SK-N-SH (cell line): ENCODE measurements around the gene PTPN4. TPM values are rescaled to one million over a fixed set of nuclear protein-coding genes. Genes with fewer than 3 reads are reported as not detected.

Experiments
- CTCF ChIA-PET: fragments of 300-600, 350-600 bp; formaldehyde crosslinking; extraction: SDS; loops from one replicate; lab custom pipeline; 2021; lab: Yijun Ruan, JAX
- POLR2A ChIA-PET: fragments of 350-600 bp; sonication (Branson Sonifier 250); formaldehyde crosslinking; extraction: SDS; loops from one replicate; lab custom pipeline; 2020; ENCODE audit warnings: antibody characterized with exemption, inconsistent platforms; lab: Yijun Ruan, JAX
- DNase-seq: peaks from one replicate; pipeline ENCODE4 v3.0.0; 2012
- H2AFZ ChIP-seq: fragments of 200-600 bp; sonication (generic); 2 replicates; pipeline ENCODE4 v1.8.1; 2016; ENCODE audit warnings: antibody characterized with exemption, mild to moderate bottlenecking, low read depth
- H3F3A ChIP-seq: fragments of 200-600 bp; sonication (generic); replicated peaks from 2 replicates; pipeline ENCODE3; 2016; ENCODE audit warnings: antibody characterized with exemption, mild to moderate bottlenecking; ENCODE audit not compliant: insufficient read depth
- H3K27ac ChIP-seq, 2 experiments: fragments of 200-500 bp in 1 of 2; fragments of 200-600 bp in 1 of 2; sonication (Bioruptor generic) in 1 of 2; sonication (generic), shearing (Covaris generic) in 1 of 2; 2 replicates each; pipeline versions ENCODE4 v1.5.1 to v1.6.1; 2014 to 2016; ENCODE audit warnings: low read depth in 2 of 2, inconsistent platforms in 1 of 2, low read length in 1 of 2, mild to moderate bottlenecking in 1 of 2, mixed read lengths in 1 of 2
- H3K27me3 ChIP-seq: fragments of 200-600 bp; sonication (generic), shearing (Covaris generic); 2 replicates; pipeline ENCODE4 v1.6.1; 2016; ENCODE audit warnings: mixed run types; ENCODE audit not compliant: insufficient read depth
- H3K36me3 ChIP-seq, 2 experiments: fragments of 200-500 bp in 1 of 2; fragments of 200-600 bp in 1 of 2; sonication (Bioruptor generic) in 1 of 2; sonication (generic) in 1 of 2; replicated peaks in 1 of 2; 2 replicates each; pipeline versions ENCODE3 to v1.5.1; 2014 to 2016; ENCODE audit warnings: low read length in 1 of 2, mild to moderate bottlenecking in 1 of 2; ENCODE audit not compliant: insufficient read depth in 2 of 2, control insufficient read depth in 1 of 2
- H3K4me1 ChIP-seq, 2 experiments: fragments of 200-500 bp in 1 of 2; fragments of 200-600 bp in 1 of 2; sonication (Bioruptor generic) in 1 of 2; sonication (generic), shearing (Covaris generic) in 1 of 2; 2 replicates each; pipeline versions ENCODE4 v1.5.1 to v1.6.1; 2014 to 2016; ENCODE audit warnings: low read depth in 1 of 2, low read length in 1 of 2, mixed run types in 1 of 2; ENCODE audit not compliant: insufficient read depth in 2 of 2, control insufficient read depth in 1 of 2
- H3K4me2 ChIP-seq: fragments of 200-600 bp; sonication (generic), shearing (Covaris generic); 2 replicates; pipeline ENCODE4 v1.6.1; 2017; ENCODE audit warnings: mixed run types
- H3K4me3 ChIP-seq, 2 experiments: fragments of 200-500 bp in 1 of 2; fragments of 200-600 bp in 1 of 2; sonication (Bioruptor generic) in 1 of 2; sonication (generic), shearing (Covaris generic) in 1 of 2; 2 replicates each; pipeline versions ENCODE4 v1.5.1 to v1.8.1; 2014 to 2016; ENCODE audit warnings: low read depth in 2 of 2, inconsistent platforms in 1 of 2, low read length in 1 of 2, mild to moderate bottlenecking in 1 of 2, mixed read lengths in 1 of 2, moderate library complexity in 1 of 2
- H3K79me2 ChIP-seq: fragments of 200-600 bp; sonication (generic); 2 replicates; pipeline ENCODE4 v1.8.1; 2017; ENCODE audit warnings: mild to moderate bottlenecking; ENCODE audit not compliant: insufficient read depth
- H3K9ac ChIP-seq: fragments of 200-600 bp; sonication (generic); 2 replicates; pipeline ENCODE4 v1.6.1; 2017; ENCODE audit warnings: mixed run types
- H3K9me2 ChIP-seq: fragments of 200-600 bp; sonication (generic); 2 replicates; pipeline ENCODE4 v1.6.1; 2017; ENCODE audit warnings: mixed run types
- H3K9me3 ChIP-seq: fragments of 200-600 bp; sonication (generic); 2 replicates; pipeline ENCODE4 v1.6.1; 2017; ENCODE audit warnings: mixed run types, mild to moderate bottlenecking, moderate library complexity
- H4K20me1 ChIP-seq: fragments of 200-600 bp; sonication (generic); 2 replicates; pipeline ENCODE4 v1.6.1; 2017; ENCODE audit warnings: mild to moderate bottlenecking, mixed run types; ENCODE audit not compliant: insufficient read depth
- CHD2 ChIP-seq: fragments of 150-350 bp; IDR thresholded peaks from 2 replicates; pipeline ENCODE4 v1.6.1; 2018; ENCODE audit warnings: low read length; ENCODE audit not compliant: partially characterized antibody
- CTCF ChIP-seq: fragments of 200-600 bp; sonication (generic); IDR thresholded peaks from 2 replicates; pipeline ENCODE4 v1.6.1; 2017; ENCODE audit warnings: antibody characterized with exemption, mild to moderate bottlenecking, moderate library complexity
- ELF1 ChIP-seq: IDR thresholded peaks from 2 replicates; pipeline ENCODE4 v1.4.0; 2012
- GABPA ChIP-seq: IDR thresholded peaks from 2 replicates; pipeline ENCODE4 v1.4.0; 2012; ENCODE audit warnings: low read depth, mild to moderate bottlenecking
- GATA2 ChIP-seq: sonication (generic); formaldehyde crosslinking; IDR thresholded peaks from 2 replicates; pipeline ENCODE4 v1.5.0; 2020; ENCODE audit warnings: mild to moderate bottlenecking, missing genetic modification reagents
- NRF1 ChIP-seq: IDR thresholded peaks from 2 replicates; pipeline ENCODE4 v1.6.1; 2012; ENCODE audit warnings: low read depth, mild to moderate bottlenecking, low read length
- POLR2AphosphoS5 ChIP-seq: IDR thresholded peaks from 2 replicates; pipeline ENCODE4 v1.6.1; 2012; ENCODE audit warnings: low read depth, low read length
- RAD21 ChIP-seq: IDR thresholded peaks from 2 replicates; pipeline ENCODE4 v1.6.1; 2012; ENCODE audit warnings: mild to moderate bottlenecking, low read length
- RCOR1 ChIP-seq: fragments of 150-350 bp; IDR thresholded peaks from 2 replicates; pipeline ENCODE4 v1.6.1; 2017; ENCODE audit warnings: antibody characterized with exemption, low read length
- RXRA ChIP-seq: IDR thresholded peaks from 2 replicates; pipeline ENCODE4 v1.4.0; 2012; ENCODE audit warnings: low read depth, mild to moderate bottlenecking, borderline replicate concordance
- TAF1 ChIP-seq: IDR thresholded peaks from 2 replicates; pipeline ENCODE4 v1.6.1; 2012; ENCODE audit warnings: low read depth, mild to moderate bottlenecking, low read length, moderate library complexity, borderline replicate concordance
- TEAD4 ChIP-seq: IDR thresholded peaks from 2 replicates; pipeline ENCODE4 v1.4.0; 2012; ENCODE audit warnings: mild to moderate bottlenecking, borderline replicate concordance; ENCODE audit not compliant: insufficient read depth
- YY1 ChIP-seq: IDR thresholded peaks from 2 replicates; pipeline ENCODE4 v1.4.0; 2012; ENCODE audit warnings: low read depth, mild to moderate bottlenecking
- WGBS: methylation state at CpG from one replicate; pipeline ENCODE4 v1.1.6; 2017; ENCODE audit warnings: low lambda C conversion rate; 5-methylcytosine and 5-hydroxymethylcytosine counted together
- polyA plus RNA-seq, 3 experiments: library from polyadenylated mRNA; depleted of rRNA; stranded (reverse); fragments of >200 nt; gene quantifications; 2 replicates each; pipeline ENCODE4 v1.2.3, GENCODE V29; 2012
- TF ChIP-seq, protein P1 (sequence below): IDR thresholded peaks from 2 replicates; pipeline ENCODE4 v1.4.0; 2012; ENCODE audit warnings: low read depth
- TF ChIP-seq, protein P2 (sequence below): fragments of 150-350 bp; IDR thresholded peaks from 2 replicates; pipeline ENCODE4 v1.6.1; 2016; ENCODE audit warnings: mild to moderate bottlenecking, low read depth, low read length
- TF ChIP-seq, protein P3 (sequence below): IDR thresholded peaks from 2 replicates; pipeline ENCODE4 v1.4.0; 2012; ENCODE audit warnings: low read depth, borderline replicate concordance
- TF ChIP-seq, protein P4 (sequence below): IDR thresholded peaks from 2 replicates; pipeline ENCODE4 v1.4.0; 2012; ENCODE audit warnings: low read depth, borderline replicate concordance
- TF ChIP-seq, protein P5 (sequence below): IDR thresholded peaks from 2 replicates; pipeline ENCODE4 v1.6.1; 2012; ENCODE audit warnings: mild to moderate bottlenecking, low read depth, low read length, moderate library complexity

The PTPN4 gene
- polyA plus RNA-seq, 1 of the 3 experiments (the other 2 are of a cell fraction), result 6.2 TPM

- no peak overlapping the region for H3K4me2 ChIP-seq
- no peaks in the 10 kb centered on the region for H3F3A ChIP-seq
- H3K9me3 ChIP-seq, result no peaks in the 10 kb centered on the region
- H3K9me2 ChIP-seq, result no peaks in the 10 kb centered on the region
- POLR2A ChIA-PET, result no interaction called here
- WGBS, result 96% methylated on average over 6 of the region's 6 CpGs
- no peaks in the 10 kb centered on the region for H3K36me3 ChIP-seq
- no peak overlapping the region for H3K27ac ChIP-seq
- no peak overlapping the region for H3K4me3 ChIP-seq
- no peak for DNase-seq
- no peaks in the 10 kb centered on the region for H3K27me3 ChIP-seq
- 0 out of 2 replicates have a peak, but pooled peaks cover 8% of the 10 kb centered on the region for H4K20me1 ChIP-seq
- H3K79me2 ChIP-seq, result peaks cover 51% of the 10 kb centered on the region
- no peak overlapping the region for H2AFZ ChIP-seq
- H3K4me1 ChIP-seq, result peaks cover 9 to 12% of the 10 kb centered on the region in 2 experiments; a peak in 2 of 4 replicates
- TF ChIP-seq ELF1, result no peak
- TF ChIP-seq, protein P1, sequence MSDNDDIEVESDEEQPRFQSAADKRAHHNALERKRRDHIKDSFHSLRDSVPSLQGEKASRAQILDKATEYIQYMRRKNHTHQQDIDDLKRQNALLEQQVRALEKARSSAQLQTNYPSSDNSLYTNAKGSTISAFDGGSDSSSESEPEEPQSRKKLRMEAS, result no peak
- no peak for TF ChIP-seq POLR2AphosphoS5
- TF ChIP-seq GATA2 (CRISPR knock-in tag), result no peak
- TF ChIP-seq NRF1, result no peak
- no peak for TF ChIP-seq RXRA
- no peak for TF ChIP-seq GABPA
- no peak for TF ChIP-seq TEAD4
- TF ChIP-seq, protein P2, sequence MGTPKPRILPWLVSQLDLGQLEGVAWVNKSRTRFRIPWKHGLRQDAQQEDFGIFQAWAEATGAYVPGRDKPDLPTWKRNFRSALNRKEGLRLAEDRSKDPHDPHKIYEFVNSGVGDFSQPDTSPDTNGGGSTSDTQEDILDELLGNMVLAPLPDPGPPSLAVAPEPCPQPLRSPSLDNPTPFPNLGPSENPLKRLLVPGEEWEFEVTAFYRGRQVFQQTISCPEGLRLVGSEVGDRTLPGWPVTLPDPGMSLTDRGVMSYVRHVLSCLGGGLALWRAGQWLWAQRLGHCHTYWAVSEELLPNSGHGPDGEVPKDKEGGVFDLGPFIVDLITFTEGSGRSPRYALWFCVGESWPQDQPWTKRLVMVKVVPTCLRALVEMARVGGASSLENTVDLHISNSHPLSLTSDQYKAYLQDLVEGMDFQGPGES, result no peak
- TF ChIP-seq, protein P3, sequence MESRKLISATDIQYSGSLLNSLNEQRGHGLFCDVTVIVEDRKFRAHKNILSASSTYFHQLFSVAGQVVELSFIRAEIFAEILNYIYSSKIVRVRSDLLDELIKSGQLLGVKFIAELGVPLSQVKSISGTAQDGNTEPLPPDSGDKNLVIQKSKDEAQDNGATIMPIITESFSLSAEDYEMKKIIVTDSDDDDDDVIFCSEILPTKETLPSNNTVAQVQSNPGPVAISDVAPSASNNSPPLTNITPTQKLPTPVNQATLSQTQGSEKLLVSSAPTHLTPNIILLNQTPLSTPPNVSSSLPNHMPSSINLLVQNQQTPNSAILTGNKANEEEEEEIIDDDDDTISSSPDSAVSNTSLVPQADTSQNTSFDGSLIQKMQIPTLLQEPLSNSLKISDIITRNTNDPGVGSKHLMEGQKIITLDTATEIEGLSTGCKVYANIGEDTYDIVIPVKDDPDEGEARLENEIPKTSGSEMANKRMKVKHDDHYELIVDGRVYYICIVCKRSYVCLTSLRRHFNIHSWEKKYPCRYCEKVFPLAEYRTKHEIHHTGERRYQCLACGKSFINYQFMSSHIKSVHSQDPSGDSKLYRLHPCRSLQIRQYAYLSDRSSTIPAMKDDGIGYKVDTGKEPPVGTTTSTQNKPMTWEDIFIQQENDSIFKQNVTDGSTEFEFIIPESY, result no peak
- TF ChIP-seq TAF1, result no peak
- no peak for TF ChIP-seq RAD21
- no peak for TF ChIP-seq RCOR1
- CTCF ChIA-PET, result interaction anchor here (1.1 kb wide), 1 partner anchor 10 kb away, joined by 3 read pairs; no protein-coding TSS in a partner anchor
- H3K9ac ChIP-seq, result no peak overlapping the region
Observed at GRCh38 chr2:119775102-119775501, 15.4 kb downstream of the PTPN4 start.

DNA sequence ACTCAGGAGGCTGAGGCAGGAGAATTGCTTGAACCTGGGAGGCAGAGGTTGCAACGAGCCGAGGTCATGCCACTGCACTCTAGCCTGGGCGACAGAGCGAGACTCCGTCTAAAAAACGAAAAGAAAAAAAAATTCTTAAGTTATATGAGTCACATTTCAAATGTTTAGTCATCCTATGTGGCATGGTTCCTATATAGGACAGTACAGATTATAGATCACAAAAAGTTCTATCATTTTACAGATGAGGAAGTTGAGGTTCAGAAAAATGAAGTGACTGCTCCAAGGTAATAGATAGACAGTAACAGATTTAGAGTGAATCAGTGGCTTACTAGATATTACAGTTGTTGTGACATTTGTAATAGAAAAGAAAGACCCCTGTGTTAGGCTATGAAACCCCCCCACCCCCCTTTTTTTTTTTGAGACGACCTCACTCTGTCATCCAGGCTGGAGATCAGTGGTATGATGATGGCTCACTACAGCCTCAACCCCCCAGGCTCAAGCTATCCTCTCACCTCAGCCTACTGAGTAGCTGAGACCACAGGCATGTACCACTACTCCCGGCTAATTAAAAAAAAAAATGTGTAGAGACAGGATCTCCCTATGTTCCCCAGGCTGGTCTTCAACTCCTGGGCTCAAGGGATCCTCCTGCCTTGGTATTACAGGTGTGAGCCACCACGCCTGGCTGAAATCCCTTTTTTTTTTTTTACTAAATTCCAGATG is 22.7 kb downstream of the PTPN4 start:
- Histone ChIP-seq H4K20me1 (peaks cover 4% of the 10 kb centered on the region; the same call in 1 of the 2 replicates), H2AFZ (no peak overlapping the region), H3K4me2 (no peak overlapping the region), H3K9me3 (no peaks in the 10 kb centered on the region), H3K79me2 (peaks cover 46% of the 10 kb centered on the region), H3K27ac (no peak overlapping the region), H3K36me3 (peaks cover 0 to 6% of the 10 kb centered on the region in 2 experiments), H3F3A (peaks cover 4% of the 10 kb centered on the region), H3K9ac (no peak overlapping the region), H3K9me2 (no peaks in the 10 kb centered on the region), H3K4me1 (peaks cover 0 to 3% of the 10 kb centered on the region in 2 experiments; a peak in 1 of 4 replicates), H3K4me3 (no peak overlapping the region), H3K27me3 (no peaks in the 10 kb centered on the region)
- DNase-seq, result no peak
- WGBS, result 84% methylated on average over 9 of the region's 9 CpGs
- ChIA-PET CTCF (interaction anchor here (1.1 to 1.2 kb wide), 2 partner anchors 12 to 39 kb away, joined by 3 read pairs; no protein-coding TSS in a partner anchor), POLR2A (no interaction called here)
- TF ChIP-seq CHD2 (no peak), RAD21 (no peak), CTCF (no peak), YY1 (no peak)
- TF ChIP-seq, protein P4, sequence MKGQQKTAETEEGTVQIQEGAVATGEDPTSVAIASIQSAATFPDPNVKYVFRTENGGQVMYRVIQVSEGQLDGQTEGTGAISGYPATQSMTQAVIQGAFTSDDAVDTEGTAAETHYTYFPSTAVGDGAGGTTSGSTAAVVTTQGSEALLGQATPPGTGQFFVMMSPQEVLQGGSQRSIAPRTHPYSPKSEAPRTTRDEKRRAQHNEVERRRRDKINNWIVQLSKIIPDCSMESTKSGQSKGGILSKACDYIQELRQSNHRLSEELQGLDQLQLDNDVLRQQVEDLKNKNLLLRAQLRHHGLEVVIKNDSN, result no peak
- TF ChIP-seq, protein P5, sequence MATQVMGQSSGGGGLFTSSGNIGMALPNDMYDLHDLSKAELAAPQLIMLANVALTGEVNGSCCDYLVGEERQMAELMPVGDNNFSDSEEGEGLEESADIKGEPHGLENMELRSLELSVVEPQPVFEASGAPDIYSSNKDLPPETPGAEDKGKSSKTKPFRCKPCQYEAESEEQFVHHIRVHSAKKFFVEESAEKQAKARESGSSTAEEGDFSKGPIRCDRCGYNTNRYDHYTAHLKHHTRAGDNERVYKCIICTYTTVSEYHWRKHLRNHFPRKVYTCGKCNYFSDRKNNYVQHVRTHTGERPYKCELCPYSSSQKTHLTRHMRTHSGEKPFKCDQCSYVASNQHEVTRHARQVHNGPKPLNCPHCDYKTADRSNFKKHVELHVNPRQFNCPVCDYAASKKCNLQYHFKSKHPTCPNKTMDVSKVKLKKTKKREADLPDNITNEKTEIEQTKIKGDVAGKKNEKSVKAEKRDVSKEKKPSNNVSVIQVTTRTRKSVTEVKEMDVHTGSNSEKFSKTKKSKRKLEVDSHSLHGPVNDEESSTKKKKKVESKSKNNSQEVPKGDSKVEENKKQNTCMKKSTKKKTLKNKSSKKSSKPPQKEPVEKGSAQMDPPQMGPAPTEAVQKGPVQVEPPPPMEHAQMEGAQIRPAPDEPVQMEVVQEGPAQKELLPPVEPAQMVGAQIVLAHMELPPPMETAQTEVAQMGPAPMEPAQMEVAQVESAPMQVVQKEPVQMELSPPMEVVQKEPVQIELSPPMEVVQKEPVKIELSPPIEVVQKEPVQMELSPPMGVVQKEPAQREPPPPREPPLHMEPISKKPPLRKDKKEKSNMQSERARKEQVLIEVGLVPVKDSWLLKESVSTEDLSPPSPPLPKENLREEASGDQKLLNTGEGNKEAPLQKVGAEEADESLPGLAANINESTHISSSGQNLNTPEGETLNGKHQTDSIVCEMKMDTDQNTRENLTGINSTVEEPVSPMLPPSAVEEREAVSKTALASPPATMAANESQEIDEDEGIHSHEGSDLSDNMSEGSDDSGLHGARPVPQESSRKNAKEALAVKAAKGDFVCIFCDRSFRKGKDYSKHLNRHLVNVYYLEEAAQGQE, result no peak
